ENCODE data around the gene DNAH14. TPM values are rescaled to one million over a fixed set of nuclear protein-coding genes. Genes with fewer than 3 reads are reported as not detected.

Gene DNAH14
- total and polyA plus RNA-seq, 2 of the 8 experiments (the other 6 are each of a cell fraction or from before 2014, with no cell fraction given), result 8.4 to 40.7 TPM

DNA sequence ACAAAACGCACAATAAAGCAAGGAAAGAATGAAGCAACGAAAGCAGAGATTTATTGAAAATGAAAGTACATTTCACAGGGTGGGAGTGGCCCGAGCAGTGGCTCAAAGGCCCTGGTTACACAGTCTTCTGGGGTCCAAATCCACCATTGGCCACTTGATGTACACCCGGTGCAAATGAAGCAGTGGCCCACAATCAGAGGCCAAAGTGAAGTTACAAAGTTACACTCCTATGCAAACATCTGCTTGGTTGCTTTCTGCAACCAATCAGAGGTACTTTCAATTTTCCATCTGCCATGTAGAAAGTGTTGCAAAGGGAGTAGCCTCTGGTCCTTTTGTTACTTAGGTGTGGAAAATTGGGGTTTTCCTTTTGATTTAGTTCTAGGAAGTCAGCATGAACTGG lies 10.0 kb upstream of the DNAH14 start:
- Histone ChIP-seq H4K8ac (ENCODE audit: extremely low read depth, insufficient read depth, low read length) (no peak overlapping the region), H3K79me1 (ENCODE audit: low read depth, low read length) (no peaks in the 10 kb centered on the region), H3K9me3 (ENCODE audit: insufficient read depth in 2 of 2, low read depth in 1 of 2, low read length in 1 of 2) (peaks cover under 1% of the 10 kb centered on the region in 2 experiments; a peak in 2 of 4 replicates), H2AK5ac (ENCODE audit: low read depth, low read length) (no peak overlapping the region), H2BK20ac (ENCODE audit: low read length) (no peak overlapping the region), H3K9ac (replicated peaks in 1 of 4; ENCODE audit: extremely low read depth in 1 of 4, low read depth in 3 of 4, low read length in 3 of 4) (no peak overlapping the region), H2BK5ac (ENCODE audit: low read depth, low read length) (no peak overlapping the region), H4K91ac (replicated peaks; ENCODE audit: insufficient read length, low read length) (no peak overlapping the region), H3K23ac (ENCODE audit: insufficient read length) (no peak overlapping the region), H3K4me2 (ENCODE audit: insufficient read depth in 1 of 2, low read depth in 2 of 2, low read length in 2 of 2) (no peak overlapping the region), H3K14ac (ENCODE audit: insufficient read length) (no peak overlapping the region), H3K4me1 (replicated peaks in 1 of 4; ENCODE audit: control insufficient read depth in 3 of 4, insufficient read depth in 4 of 4, low read length in 3 of 4) (0 out of 7 replicates have a peak, but pooled peaks cover 0 to 2% (median 0%) of the 10 kb centered on the region in 4 experiments), H2BK12ac (ENCODE audit: low read depth, low read length) (no peak overlapping the region), H3K27me3 (replicated peaks in 1 of 4; ENCODE audit: control insufficient read depth in 3 of 4, extremely low read depth in 1 of 4, insufficient read depth in 3 of 4, low read length in 3 of 4) (no peaks in the 10 kb centered on the region), H3K23me2 (ENCODE audit: low read depth, low read length) (no peaks in the 10 kb centered on the region), H2AFZ (ENCODE audit: low read length) (no peak overlapping the region), H3K56ac (replicated peaks; ENCODE audit: insufficient read length, low read depth, low read length) (no peak overlapping the region), H3K4ac (replicated peaks; ENCODE audit: insufficient read length, low read depth, low read length) (no peak overlapping the region), H3K79me2 (ENCODE audit: control insufficient read depth in 1 of 2, insufficient read depth in 2 of 2, low read length in 2 of 2) (no peaks in the 10 kb centered on the region; a peak in 1 of 4 replicates), H2BK15ac (ENCODE audit: low read length) (no peak overlapping the region), H3K27ac (ENCODE audit: low read depth, low read length) (no peak overlapping the region), H3K18ac (ENCODE audit: extremely low read depth, low read length) (no peak overlapping the region), H3K36me3 (ENCODE audit: control insufficient read depth in 2 of 4, insufficient read depth in 4 of 4, low read length in 3 of 4) (no peaks in the 10 kb centered on the region), H2BK120ac (replicated peaks; ENCODE audit: low read depth, low read length) (no peak overlapping the region), H4K5ac (ENCODE audit: insufficient read length, low read depth, low read length) (no peak overlapping the region), H4K20me1 (replicated peaks in 1 of 2; ENCODE audit: control insufficient read depth in 1 of 2, insufficient read depth in 2 of 2, low read length in 2 of 2) (no peaks in the 10 kb centered on the region), H3K4me3 (ENCODE audit: extremely low read depth in 1 of 4, insufficient read depth in 2 of 4, low read depth in 3 of 4, low read length in 4 of 4) (no peak overlapping the region)
- ChIA-PET POLR2A (ENCODE audit: partially characterized antibody) (no interaction called here), CTCF (ENCODE audit: partially characterized antibody) (interaction anchor here (1.2 to 1.4 kb wide), 2 partner anchors 144 to 462 kb away, joined by 3 read pairs; no protein-coding TSS in a partner anchor)
- DNase-seq (ENCODE audit: low read depth in 1 of 2, low spot score in 2 of 2), result no peak
- no peak for FAIRE-seq
- WGBS, 2 experiments (ENCODE audit: extremely low coverage in 1 of 2, insufficient coverage in 1 of 2, insufficient read length in 1 of 2, insufficient replicate concordance in 2 of 2, low coverage in 1 of 2, low lambda C conversion rate in 2 of 2, missing lambda C conversion rate in 1 of 2), result 93% methylated on average over 4 of the region's 4 CpGs; no CpG with 5 or more reads in 1 of the 2 experiments
- no peak for TF ChIP-seq CREB1 (IDR thresholded peaks at IDR 0.05)
- TF ChIP-seq EP300 (IDR thresholded peaks at IDR 0.05; ENCODE audit: borderline replicate concordance in 1 of 2, low read depth in 2 of 2, low read length in 2 of 2), result no peak
- TF ChIP-seq RNF2 (IDR thresholded peaks at IDR 0.05; ENCODE audit: borderline replicate concordance, low read depth, low read length, missing control alignments, poor library complexity, severe bottlenecking), result no peak
- no peak for TF ChIP-seq SUZ12 (IDR thresholded peaks at IDR 0.05; ENCODE audit: low read length)
- no peak for TF ChIP-seq TBP (IDR thresholded peaks at IDR 0.05; ENCODE audit: low read depth, low read length)
- TF ChIP-seq ASH2L (IDR thresholded peaks at IDR 0.05; ENCODE audit: low read length), result no peak
- no peak for TF ChIP-seq CEBPB (IDR thresholded peaks at IDR 0.05; ENCODE audit: low read depth, low read length)
- TF ChIP-seq, protein P1, sequence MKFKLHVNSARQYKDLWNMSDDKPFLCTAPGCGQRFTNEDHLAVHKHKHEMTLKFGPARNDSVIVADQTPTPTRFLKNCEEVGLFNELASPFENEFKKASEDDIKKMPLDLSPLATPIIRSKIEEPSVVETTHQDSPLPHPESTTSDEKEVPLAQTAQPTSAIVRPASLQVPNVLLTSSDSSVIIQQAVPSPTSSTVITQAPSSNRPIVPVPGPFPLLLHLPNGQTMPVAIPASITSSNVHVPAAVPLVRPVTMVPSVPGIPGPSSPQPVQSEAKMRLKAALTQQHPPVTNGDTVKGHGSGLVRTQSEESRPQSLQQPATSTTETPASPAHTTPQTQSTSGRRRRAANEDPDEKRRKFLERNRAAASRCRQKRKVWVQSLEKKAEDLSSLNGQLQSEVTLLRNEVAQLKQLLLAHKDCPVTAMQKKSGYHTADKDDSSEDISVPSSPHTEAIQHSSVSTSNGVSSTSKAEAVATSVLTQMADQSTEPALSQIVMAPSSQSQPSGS (IDR thresholded peaks at IDR 0.05; ENCODE audit: low read length), result no peak
- no peak for TF ChIP-seq RAD21 (IDR thresholded peaks at IDR 0.05 in 1 of 2, conservative IDR thresholded peaks at IDR 0.05 in 1 of 2; ENCODE audit: low read depth in 2 of 2, low read length in 2 of 2)
- no peak for TF ChIP-seq POLR2A (IDR thresholded peaks at IDR 0.05; ENCODE audit: control extremely low read depth in 1 of 2, low read depth in 2 of 2, low read length in 2 of 2)
- TF ChIP-seq KDM5A (IDR thresholded peaks at IDR 0.05; ENCODE audit: low read length), result no peak
- TF ChIP-seq HDAC2 (IDR thresholded peaks at IDR 0.05; ENCODE audit: borderline replicate concordance in 1 of 2, low read depth in 2 of 2, low read length in 2 of 2), result no peak

Data from H1 (cell line).